Fibroblast of villous mesenchyme (primary cell): Measurements from ENCODE around the gene KDELR1. TPM values are rescaled to one million over a fixed set of nuclear protein-coding genes. Genes with fewer than 3 reads are reported as not detected.
A peak's percentile ranks its signal among the peaks of the same experiment; 100 is the strongest.

Experiments used
- DNase-seq: peaks from one replicate; pipeline ENCODE4 v3.0.0-alpha.2; 2010; ENCODE audit warnings: low read depth
- H3K4me3 ChIP-seq: 2 replicates; pipeline ENCODE4 v1.5.1; 2011; ENCODE audit warnings: low read depth, mild to moderate bottlenecking, low read length
- total RNA-seq: library from RNA; depleted of rRNA; stranded (reverse); fragments of >200 nt; gene quantifications from 2 replicates; pipeline ENCODE4 v1.2.3, GENCODE V29; 2012
- TF ChIP-seq, protein P1 (sequence below): IDR thresholded peaks from 2 replicates; pipeline ENCODE4 v1.5.1; 2012; ENCODE audit warnings: low read depth, mild to moderate bottlenecking, low read length; ENCODE audit not compliant: insufficient read depth

The KDELR1 gene
- 72.2 and 111 TPM in 2 replicates for total RNA-seq

DNA sequence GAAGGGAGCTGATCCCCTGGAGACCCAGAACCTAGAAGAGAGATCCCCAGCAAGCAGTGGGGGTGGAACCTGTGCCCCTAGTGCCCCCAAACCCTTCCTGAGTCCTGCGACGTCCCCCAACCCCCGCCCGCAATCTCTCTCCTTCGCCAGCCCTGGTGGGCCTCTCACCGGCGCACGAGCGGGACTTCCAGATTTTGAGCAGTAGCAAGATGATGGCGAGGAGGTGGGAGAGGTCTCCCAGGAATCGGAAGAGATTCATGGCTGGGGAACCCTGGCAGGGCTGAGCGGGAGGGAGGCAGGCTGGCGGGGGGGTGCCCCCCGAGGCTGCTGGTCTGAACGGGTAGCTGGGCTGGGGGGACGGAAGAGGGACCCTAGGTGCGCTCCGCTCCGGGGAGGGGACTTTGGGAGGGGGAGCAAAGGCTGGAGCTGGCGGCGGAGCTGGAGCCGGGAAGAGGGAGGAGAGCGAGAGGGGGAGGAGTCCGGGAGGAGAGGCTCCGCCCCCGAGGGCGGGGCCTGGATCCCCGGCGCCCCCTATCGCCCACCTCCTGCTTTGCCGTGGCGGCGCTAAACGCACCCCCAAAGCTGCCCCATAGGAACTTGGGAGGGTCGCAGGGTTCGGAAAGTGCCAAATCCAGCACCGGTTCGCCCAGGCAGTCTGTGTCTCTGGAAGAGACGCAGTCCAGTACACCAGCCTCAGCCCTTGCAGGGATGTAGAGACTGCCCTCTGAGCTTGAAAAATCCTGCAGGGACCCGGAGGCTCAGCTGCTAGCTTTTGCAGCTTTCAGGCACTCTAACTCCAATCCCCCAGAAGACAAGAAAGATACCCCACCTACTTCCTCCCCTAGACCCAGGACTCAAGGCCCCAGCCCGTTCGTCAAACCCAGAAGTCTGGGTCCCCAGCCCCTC is at the start of gene KDELR1:
Gene KDELR1, minus strand, starts transcription at position 452 of the 906 bp plus-strand sequence. Its CDS starts 193 bp downstream, at position 259.
- peak; percentile 73 for DNase-seq
- H3K4me3 ChIP-seq = peak within 1 kb of the TSS; percentile 81
- TF ChIP-seq, protein P1, sequence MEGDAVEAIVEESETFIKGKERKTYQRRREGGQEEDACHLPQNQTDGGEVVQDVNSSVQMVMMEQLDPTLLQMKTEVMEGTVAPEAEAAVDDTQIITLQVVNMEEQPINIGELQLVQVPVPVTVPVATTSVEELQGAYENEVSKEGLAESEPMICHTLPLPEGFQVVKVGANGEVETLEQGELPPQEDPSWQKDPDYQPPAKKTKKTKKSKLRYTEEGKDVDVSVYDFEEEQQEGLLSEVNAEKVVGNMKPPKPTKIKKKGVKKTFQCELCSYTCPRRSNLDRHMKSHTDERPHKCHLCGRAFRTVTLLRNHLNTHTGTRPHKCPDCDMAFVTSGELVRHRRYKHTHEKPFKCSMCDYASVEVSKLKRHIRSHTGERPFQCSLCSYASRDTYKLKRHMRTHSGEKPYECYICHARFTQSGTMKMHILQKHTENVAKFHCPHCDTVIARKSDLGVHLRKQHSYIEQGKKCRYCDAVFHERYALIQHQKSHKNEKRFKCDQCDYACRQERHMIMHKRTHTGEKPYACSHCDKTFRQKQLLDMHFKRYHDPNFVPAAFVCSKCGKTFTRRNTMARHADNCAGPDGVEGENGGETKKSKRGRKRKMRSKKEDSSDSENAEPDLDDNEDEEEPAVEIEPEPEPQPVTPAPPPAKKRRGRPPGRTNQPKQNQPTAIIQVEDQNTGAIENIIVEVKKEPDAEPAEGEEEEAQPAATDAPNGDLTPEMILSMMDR = peak; percentile 86

DNA sequence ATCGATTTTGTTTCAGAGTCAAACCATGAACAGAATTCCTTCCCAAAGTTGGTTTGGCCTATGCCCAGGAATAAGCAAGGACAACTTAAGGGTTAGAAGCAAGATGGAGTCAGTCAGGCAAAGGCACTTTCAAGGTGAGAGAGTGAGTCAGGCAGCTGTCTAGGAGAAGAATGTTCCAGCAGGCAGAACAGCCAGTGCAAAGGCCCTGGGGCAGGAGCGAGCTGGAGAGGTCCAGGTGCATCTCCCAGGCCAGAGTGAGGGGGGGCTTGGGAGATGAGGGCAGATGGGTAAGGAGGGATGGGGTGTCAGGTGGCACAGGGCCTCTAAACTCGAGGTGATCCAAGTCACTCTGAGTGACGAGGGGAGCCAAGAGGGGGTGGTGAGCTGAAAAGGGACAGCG is 45.2 kb upstream of the KDELR1 start:
- H3K4me3 ChIP-seq = no peak overlapping the region
- TF ChIP-seq, protein P1 = no peak
- no peak for DNase-seq

DNA sequence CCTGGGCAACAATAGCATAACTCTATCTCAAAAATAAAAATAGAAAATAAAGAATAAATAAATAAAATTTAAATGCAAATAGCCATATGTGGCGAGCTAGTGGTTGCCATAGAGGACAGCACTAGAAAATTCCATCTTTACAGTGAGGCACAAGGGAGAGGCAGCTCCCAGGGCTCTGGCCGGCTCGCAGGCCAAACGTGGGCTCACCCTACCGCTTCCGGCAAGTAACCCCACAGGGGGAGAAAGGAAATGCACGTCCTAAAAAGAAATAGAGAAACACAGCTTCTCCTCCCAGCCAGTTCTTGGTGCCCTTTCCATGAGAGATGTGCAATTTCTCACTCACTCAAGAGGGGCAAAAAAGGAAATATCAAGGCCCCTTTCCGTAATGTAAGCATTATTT is 42.0 kb upstream of the KDELR1 start:
- DNase-seq = no peak
- TF ChIP-seq, protein P1 = no peak
- no peak overlapping the region for H3K4me3 ChIP-seq

DNA sequence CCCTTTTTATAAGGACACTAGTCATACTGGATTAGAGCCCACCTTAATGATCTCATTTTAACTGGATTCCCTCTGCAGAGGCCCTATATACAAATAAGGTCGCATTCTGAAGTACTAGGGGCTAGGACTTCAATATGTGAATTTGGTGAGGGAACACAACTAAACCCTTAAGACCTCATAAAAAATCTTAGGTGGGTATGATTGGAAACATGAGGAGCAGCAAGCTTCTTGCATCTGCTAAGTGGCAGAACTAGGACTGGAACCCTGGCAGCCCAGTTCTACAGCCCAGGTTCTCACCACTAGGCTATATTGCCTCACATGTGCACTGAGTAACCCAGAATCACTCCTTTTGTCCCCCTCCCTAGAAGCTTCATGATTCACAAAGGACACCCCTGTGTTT is 37.3 kb upstream of the KDELR1 start:
- TF ChIP-seq, protein P1 = no peak
- no peak overlapping the region for H3K4me3 ChIP-seq
- DNase-seq = no peak

DNA sequence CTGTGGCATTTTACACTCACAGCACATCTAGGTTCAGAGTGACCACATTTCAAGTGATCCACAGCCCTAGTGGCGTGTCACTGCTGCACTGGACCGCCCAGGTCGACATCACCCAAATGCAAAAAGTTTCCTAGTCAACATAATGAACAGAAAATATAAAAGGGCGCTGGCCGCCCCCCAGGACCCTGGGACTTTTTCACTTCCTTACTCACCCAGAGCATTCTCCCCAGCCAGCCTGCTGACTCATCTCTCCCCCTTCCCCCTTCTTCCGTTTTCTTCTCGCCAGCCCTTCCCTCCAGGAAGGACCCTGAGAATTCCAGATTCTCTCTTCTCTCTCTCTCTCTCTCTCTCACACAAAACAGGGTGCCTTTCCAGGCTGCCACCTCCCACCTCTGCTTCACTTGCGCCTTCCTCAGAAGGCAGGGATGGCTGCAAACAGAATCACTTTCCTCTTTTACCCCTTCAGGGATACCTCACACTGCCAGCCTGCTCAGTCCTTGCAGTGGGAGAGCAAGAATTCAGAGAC is 33.4 kb upstream of the KDELR1 start:
- DNase-seq = peak; percentile 62
- H3K4me3 ChIP-seq = no peak overlapping the region
- TF ChIP-seq, protein P1 = no peak

DNA sequence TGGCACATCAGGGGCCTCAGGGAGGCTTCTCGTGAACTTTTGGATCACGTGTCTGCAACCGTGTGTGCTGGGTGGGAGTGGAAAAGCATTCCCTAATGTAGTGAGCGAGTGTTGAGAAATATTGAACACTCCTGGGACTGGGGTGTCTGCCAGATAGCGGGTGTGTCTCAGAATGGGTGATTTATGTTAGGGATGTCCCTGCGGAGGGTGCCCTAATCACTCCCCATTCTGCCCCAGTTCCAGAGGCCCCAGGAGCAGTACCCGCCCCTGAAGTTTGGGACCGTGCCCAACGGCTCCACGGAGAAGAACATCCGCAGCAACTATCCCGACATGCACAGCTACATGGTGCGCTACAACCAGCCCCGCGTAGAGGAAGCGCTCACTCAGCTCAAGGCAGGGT is 30.2 kb upstream of the KDELR1 start:
- TF ChIP-seq, protein P1 = no peak
- peak; percentile 58 for DNase-seq
- no peak overlapping the region for H3K4me3 ChIP-seq
